CD4-positive, alpha-beta T cell treated with Interleukin-4 for 1 hour (primary cell): ENCODE data around the gene PDIK1L.
A peak's percentile ranks its signal among the peaks of the same experiment; 100 is the strongest.

ENCODE experiments used
- DNase-seq, 2 donors: peaks; one replicate each; pipeline ENCODE4 v3.0.0-alpha.2; 2020 to 2022

PDIK1L gene

GRCh38 chr1:26111530-26112406, at the start of gene PDIK1L:
PDIK1L (plus strand) TSS chr1:26111824; CDS start chr1:26114309, 2,485 bp downstream.
- DNase-seq: peak; percentile 94 to 95

DNA sequence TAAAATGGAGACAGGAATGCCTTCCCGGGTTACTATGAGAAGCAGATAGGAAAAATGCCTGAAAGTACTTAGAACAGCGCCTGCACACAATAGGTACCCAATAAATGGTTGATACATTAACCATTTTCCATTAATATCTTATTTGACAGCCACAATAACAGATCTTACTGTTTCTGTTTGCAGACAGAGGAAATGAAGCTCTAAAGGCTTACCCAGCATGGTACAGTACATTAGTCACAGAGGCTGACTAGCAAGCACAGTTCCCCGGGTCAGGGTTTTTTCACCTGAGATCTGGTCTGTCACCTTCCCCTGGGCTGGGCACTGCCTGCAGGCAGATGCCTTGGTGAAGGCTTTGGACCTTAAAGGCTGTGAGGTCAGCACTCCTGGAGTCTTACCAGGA, 47.1 kb upstream of the PDIK1L start:
- DNase-seq: no peak

GRCh38 chr1:26066160-26066559, 45.5 kb upstream of the PDIK1L start:
- DNase-seq: no peak

DNA sequence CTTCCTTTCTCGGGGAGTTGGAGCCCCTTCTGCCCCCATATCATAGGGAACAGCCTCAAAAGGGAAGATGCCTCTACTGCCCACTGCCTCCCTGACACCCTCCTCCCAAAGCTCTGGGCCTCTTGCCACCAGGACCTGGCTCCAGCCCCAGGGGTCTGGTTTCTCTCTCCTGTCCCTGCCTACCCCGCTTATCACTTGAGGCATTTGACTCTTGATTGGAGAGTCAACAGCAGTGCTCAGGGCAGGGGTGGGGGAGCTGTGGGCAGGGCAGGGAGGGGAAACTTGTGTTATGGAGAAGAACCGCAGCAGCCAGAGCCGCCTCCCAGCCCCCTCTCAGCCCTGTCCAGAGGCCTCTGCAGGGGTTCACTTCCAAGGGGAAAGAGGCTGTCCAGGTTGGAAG, 44.8 kb upstream of the PDIK1L start:
- DNase-seq: no peak

- no peak for DNase-seq
Observed at GRCh38 chr1:26067432-26067911, 44.2 kb upstream of the PDIK1L start, which contains the start of gene TRIM63. TRIM63 (minus strand) TSS chr1:26067630; CDS start chr1:26067494, 136 bp downstream.

GRCh38 chr1:26069941-26070295, 41.7 kb upstream of the PDIK1L start:
- DNase-seq: no peak

DNA sequence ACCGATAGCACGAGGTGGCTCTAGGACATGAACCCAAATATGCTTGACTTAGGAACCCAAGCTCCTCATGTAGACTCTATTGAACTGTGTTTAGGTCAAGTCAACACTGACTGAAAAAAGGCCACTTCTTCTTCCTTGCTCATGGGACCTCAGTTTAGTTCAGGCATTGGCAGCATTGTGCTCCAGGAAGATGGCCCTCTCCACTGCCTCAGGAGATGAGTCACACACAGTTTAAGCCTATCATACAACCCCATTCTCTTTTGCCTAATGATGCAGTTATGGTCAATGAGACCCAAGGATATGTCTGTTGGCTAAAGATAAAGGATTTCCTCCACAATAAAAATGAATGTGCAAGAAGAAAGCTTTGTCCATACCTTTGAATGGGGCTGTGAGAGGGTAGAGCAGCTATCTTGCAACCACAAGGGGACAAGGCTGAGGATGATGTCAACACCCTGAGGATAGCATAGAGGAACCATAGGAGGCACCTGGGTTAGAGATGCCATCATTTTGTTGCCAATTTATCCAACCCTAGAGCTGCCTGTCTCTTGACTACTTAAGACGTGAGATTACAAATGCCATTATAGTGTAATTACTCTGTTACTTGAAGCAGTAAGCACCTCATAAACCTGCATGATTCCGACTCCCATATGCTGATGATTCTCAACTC, 41.2 kb upstream of the PDIK1L start:
- no peak for DNase-seq

- no peak for DNase-seq
Observed at GRCh38 chr1:26070963-26071342, 40.7 kb upstream of the PDIK1L start.

GRCh38 chr1:26072305-26072704, 39.3 kb upstream of the PDIK1L start:
- DNase-seq: no peak

GRCh38 chr1:26075421-26076144, 36.0 kb upstream of the PDIK1L start:
- no peak for DNase-seq

DNA sequence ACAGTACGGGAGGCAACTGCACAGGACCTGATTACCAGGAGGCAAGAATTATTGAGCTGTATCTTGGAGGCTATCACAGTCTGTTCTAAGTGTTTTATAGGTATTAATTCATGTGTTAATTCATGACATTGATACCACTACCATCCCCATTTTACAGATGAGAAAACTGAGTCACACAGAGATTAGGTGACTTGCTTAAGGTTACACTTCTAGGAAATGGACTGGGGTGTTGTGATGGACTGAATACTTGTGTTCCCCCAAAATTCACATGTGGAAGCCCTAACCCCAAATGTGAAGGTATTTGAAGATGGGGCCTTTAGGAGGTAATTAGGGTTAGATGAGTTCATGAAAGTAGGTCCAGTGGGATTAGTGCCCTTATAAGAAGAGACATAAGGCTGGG, 34.1 kb upstream of the PDIK1L start:
- no peak for DNase-seq

- DNase-seq: no peak
Observed at GRCh38 chr1:26078286-26079177, 33.1 kb upstream of the PDIK1L start.

- DNase-seq: no peak
Observed at GRCh38 chr1:26079178-26079563, 32.5 kb upstream of the PDIK1L start.

DNA sequence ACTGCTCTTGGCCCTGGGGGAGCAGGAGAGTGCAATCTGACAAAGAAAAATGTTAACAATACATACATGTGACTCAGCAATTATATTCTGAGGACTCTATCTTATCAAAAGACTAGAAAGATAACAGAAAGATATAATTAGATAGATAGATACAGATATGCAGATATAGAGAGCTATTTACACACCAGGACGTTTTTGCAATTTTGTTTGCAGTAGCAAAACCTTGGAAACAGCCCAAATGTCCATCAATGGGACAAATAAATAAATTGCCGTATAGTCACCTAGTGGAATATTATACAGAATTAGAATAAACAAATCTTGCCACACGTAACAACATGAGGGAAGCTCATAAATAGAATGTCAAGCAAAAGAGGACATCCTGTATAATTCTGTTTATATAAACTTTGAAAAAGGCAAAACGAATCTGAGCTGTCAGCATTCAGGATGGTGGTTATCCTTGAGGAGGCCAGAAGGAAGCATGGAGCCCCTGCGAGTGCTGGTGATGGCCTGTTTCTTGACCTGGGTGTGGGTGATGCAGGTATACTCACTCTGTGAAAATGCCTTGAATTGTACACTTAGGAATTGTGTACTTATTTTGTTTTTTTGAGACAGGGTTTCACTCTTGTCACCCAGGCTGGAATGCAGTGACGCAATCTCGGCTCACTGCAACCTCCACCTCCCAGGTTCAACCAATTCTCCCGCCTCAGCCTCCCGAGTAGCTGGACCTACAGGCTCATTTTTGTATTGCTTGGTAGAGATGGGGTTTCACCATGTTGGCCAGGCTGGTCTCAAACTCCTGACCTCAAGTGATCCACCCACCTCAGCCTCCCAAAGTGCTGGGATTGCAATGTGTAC, 31.4 kb upstream of the PDIK1L start:
- no peak for DNase-seq

DNA sequence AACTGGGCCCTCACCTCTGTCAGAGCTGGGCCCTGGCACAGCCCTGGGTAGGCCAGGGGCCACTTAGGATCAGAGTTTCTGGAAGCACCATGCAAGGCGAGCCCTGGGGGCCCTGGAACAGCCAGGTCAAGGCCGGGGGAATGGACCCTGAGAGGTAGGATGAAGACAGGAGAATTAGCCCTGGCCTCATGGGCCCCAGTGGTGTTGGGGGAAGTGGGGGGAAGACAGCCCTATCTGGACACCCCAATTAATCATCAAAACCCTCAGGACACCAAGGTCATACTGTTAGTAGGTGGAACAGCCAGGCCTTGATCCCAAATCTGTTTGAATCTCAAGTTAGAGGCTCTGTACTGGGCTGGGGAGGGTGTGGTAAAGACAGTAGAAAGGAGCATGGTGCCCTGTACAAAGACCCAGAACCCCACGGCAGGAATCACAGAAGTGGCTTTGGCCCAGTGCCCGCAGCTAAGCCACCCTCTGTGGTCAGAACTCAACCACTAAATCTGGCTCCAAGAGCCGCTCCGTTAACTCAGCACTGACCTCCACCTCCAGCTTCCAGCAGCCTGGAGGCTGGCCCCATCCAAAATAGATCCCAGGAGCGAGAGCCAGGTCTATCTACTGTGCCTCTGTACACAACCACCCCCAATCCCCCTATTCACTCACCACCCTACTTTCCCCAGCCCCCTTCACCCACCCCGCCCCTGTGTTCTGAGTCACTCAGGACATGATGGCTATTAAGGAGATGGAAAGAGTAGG, 30.2 kb upstream of the PDIK1L start:
- DNase-seq: no peak

GRCh38 chr1:26082020-26082350, 29.6 kb upstream of the PDIK1L start:
- no peak for DNase-seq

DNA sequence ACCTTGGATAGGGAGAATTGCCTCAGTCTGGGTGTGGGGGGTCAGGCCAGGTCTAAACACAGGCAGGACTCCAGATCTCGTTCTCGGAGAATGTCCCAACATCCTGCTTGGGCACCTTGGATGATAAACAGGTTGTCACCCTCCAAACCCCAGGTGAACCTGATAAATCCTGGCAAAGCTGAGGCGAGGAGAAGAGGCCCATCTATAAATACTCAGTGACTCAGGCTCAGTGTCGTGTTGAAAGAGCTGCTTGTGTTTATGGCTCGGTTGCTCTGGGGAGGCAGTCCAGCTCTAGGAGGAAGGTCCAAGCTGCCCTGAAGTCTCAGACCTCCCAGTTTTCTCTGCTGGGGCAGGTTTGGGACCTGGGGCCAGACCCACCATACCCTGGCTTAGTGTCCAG, 28.4 kb upstream of the PDIK1L start:
- DNase-seq: no peak

GRCh38 chr1:26084091-26084561, 27.5 kb upstream of the PDIK1L start:
- DNase-seq: no peak

- DNase-seq: no peak
Observed at GRCh38 chr1:26084844-26085243, 26.8 kb upstream of the PDIK1L start.

- DNase-seq: no peak
Observed at GRCh38 chr1:26089125-26089524, 22.5 kb upstream of the PDIK1L start.

DNA sequence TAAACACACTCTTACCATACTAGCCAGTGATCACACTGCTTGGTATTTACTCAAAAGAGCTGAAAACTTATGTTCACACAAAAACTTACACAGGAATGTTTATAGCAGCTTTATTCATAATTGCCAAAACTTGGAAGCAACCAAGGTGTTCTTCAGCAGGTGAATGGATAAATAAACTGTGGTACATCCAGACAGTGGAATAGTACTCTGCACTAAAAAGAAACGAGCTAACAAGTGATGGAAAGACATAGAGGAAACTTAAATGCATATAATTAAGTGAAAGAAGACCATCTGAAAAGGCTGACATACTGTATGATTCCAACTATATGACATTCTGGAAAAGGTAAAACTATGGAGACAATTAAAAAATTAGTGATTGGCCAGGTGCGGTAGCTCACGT, 20.7 kb upstream of the PDIK1L start:
- DNase-seq: no peak
